Measurements from ENCODE around the gene CEP104.

Gene CEP104

DNA sequence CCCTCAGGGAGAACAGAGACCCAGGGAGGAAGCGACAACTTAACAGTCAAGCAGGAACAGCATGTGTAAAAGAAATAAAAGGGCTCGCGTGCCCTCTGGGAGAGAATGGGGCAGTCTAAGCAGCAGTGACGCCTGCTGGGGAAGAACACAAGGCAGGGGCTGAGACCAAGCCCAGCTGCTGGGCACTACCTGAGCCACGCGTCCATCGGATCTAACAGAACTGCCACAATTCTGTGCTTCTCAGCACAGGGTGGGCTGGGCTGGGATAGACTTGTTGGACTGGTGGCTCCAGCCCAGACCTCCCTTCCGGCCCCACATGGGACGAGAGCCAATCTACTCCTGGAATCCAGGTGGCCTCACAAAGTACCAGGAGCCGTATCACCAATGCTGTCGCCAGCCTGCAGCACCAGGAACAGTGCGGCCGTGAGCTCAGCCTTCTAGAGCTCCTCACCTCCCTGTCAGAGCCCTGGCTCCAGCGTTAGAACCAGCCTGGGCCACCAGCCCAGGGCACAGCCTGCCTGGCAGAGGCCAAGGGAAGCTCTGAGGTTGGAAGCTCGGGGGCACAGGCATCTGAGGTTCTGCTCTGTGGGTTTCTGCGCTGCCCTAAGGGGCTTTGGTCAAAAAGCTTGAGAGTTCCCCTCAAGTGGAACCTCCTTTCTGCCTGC lies 68.1 kb downstream of the CEP104 start:
- peaks cover 5% of the 10 kb centered on the region for H3K4me1 Mint-ChIP-seq
- TF ChIP-seq, protein P1, sequence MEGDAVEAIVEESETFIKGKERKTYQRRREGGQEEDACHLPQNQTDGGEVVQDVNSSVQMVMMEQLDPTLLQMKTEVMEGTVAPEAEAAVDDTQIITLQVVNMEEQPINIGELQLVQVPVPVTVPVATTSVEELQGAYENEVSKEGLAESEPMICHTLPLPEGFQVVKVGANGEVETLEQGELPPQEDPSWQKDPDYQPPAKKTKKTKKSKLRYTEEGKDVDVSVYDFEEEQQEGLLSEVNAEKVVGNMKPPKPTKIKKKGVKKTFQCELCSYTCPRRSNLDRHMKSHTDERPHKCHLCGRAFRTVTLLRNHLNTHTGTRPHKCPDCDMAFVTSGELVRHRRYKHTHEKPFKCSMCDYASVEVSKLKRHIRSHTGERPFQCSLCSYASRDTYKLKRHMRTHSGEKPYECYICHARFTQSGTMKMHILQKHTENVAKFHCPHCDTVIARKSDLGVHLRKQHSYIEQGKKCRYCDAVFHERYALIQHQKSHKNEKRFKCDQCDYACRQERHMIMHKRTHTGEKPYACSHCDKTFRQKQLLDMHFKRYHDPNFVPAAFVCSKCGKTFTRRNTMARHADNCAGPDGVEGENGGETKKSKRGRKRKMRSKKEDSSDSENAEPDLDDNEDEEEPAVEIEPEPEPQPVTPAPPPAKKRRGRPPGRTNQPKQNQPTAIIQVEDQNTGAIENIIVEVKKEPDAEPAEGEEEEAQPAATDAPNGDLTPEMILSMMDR (IDR thresholded peaks at IDR 0.05; ENCODE audit: unreplicated experiment in 3 of 3): no peak
- H3K4me3 Mint-ChIP-seq: no peak overlapping the region
- no peak overlapping the region for H3K27ac Mint-ChIP-seq
- peaks cover 3% of the 10 kb centered on the region for H3K27me3 Mint-ChIP-seq (ENCODE audit: low read depth)
- H3K9me3 Mint-ChIP-seq: no peaks in the 10 kb centered on the region
- H3K36me3 Mint-ChIP-seq (ENCODE audit: low read depth): peaks cover 45% of the 10 kb centered on the region

- H3K4me1 Mint-ChIP-seq: no peaks in the 10 kb centered on the region
- no peaks in the 10 kb centered on the region for H3K9me3 Mint-ChIP-seq
- peaks cover 48% of the 10 kb centered on the region for H3K36me3 Mint-ChIP-seq (ENCODE audit: low read depth)
- H3K27ac Mint-ChIP-seq: no peak overlapping the region
- H3K27me3 Mint-ChIP-seq (ENCODE audit: low read depth): peaks cover 3% of the 10 kb centered on the region
- TF ChIP-seq, protein P1 (IDR thresholded peaks at IDR 0.05; ENCODE audit: unreplicated experiment in 3 of 3): no peak
- peak overlapping the region in 1 of 3 experiments; percentile 13 for H3K4me3 Mint-ChIP-seq
These were observed 69.0 kb downstream of the CEP104 start for GRCh38 chr1:3787745-3788605.

DNA sequence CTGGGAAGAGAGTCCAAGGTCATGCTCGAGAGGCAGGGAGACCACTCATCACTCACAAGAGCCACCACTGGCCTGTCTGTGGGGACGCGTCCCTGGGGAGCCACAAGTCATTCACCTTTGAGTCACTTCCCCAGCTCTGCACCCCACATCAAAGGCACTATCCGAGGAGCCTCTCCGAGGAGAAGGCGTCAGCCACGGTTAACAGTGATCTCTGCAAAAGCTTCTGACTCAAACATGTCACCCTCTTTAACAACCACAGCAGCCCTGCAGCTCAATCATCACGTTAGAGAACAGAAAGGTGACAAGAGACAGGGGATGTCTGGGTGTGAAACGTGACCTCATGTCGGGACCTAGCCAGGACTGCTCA lies 69.7 kb downstream of the CEP104 start:
- H3K4me1 Mint-ChIP-seq: no peaks in the 10 kb centered on the region
- peaks cover 48% of the 10 kb centered on the region for H3K36me3 Mint-ChIP-seq (ENCODE audit: low read depth)
- H3K27ac Mint-ChIP-seq: no peak overlapping the region
- H3K4me3 Mint-ChIP-seq: no peak overlapping the region
- H3K27me3 Mint-ChIP-seq (ENCODE audit: low read depth): peaks cover 3% of the 10 kb centered on the region
- TF ChIP-seq, protein P1 (IDR thresholded peaks at IDR 0.05; ENCODE audit: unreplicated experiment in 3 of 3): no peak
- H3K9me3 Mint-ChIP-seq: no peaks in the 10 kb centered on the region

DNA sequence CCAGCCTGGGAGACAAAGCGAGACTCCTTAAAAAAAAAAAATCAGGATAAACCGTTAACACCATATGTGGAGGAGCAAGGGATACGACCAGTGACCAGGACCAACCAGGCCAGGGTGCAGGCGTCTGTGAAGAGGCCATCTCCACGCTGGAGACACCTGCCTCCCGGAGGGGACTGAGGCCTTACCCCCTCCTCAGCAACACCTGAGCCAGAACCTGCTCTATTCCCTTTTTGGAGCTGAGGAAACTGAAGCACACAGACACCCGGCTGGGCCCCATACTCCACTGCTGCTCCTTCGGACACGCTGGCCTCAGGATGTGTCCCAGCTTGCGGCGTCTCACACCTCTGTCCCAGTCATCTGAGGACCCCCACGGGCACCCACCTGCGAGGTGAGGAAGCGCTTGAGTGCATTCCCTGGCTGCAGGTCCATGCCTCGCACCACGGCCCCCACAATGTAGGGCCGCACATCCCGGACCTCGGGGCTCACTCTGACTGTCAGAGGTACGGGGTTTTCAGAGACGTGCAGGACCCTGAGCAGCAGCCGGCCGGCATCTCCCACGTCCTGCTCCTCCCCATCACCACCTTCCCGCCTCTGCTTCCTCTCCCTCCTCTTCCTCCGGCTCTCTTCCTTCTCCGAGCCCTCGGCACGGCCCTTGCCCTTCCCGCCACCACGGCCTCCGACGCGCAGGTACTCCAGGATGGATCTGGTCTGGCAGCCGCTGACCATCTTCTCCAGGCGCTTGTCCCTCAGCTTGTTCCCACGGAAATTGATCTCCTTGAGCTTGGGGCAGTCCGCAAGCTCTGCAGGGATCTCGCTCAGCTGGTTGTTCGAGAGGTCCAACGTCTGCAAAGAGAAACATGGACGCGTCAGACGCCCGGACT lies 70.3 kb downstream of the CEP104 start:
- Mint-ChIP-seq H3K27me3 (ENCODE audit: low read depth) (peaks cover 3% of the 10 kb centered on the region), H3K4me1 (no peaks in the 10 kb centered on the region), H3K27ac (no peak overlapping the region), H3K36me3 (ENCODE audit: low read depth) (peaks cover 48% of the 10 kb centered on the region), H3K4me3 (no peak overlapping the region), H3K9me3 (no peaks in the 10 kb centered on the region)
- TF ChIP-seq, protein P1 (IDR thresholded peaks at IDR 0.05; ENCODE audit: unreplicated experiment in 3 of 3): no peak

DNA sequence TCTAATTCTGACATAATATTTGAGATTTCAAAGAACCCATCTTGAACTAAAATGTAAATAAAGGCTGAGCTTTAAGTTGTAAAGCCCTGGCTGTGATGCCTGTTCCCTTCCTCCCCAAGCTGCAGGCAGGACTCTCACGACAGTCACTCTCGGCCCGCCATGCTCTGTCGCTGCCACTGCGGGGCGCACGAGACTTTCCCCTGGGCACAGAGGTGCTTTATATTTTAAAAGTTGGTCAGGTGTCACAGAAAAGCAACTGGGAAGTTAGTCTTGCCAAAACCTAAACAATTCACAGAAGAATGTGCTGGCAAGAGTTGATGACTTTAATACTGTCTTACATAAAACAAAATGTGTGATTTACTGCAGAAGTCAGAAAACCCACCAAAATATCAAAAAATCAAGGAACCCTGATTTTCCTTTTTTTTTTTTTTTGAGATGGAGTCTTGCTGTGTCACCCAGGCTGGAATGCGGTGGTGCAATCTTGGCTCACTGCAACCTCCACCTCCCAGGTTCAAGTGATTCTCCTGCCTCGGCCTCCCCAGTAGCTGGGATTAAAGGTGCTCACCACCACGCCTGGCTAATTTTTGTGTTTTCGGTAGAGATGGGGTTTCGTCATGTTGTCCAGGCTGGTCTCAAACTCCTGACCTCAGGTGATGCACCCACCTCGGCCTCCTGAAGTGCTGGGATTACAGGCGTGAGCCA lies 71.4 kb downstream of the CEP104 start:
- H3K27me3 Mint-ChIP-seq (ENCODE audit: low read depth): peaks cover 3% of the 10 kb centered on the region
- H3K4me3 Mint-ChIP-seq: no peak overlapping the region
- H3K27ac Mint-ChIP-seq: no peak overlapping the region
- TF ChIP-seq, protein P1 (IDR thresholded peaks at IDR 0.05; ENCODE audit: unreplicated experiment in 3 of 3): peak; percentile 23 to 47 (median 43)
- peaks cover 58% of the 10 kb centered on the region for H3K36me3 Mint-ChIP-seq (ENCODE audit: low read depth)
- H3K4me1 Mint-ChIP-seq: no peaks in the 10 kb centered on the region
- H3K9me3 Mint-ChIP-seq: no peaks in the 10 kb centered on the region

Data from nephron (organoid).